MCF 10A (cell line): ENCODE results near the gene SYT2. TPM values are rescaled to one million over a fixed set of nuclear protein-coding genes. Genes with fewer than 3 reads are reported as not detected.

Source experiments
- BruUV-seq: library from RNA; stranded (reverse); fragments of 400-500 nt; replicated peaks from 2 replicates; lab custom pipeline; 2021; lab: Mats Ljungman, UMichigan
- CTCF ChIA-PET: fragments of 300-600 bp; sonication (Branson Sonifier 250); formaldehyde crosslinking; extraction: SDS; loops from one replicate; lab custom pipeline; 2021; ENCODE audit warnings: antibody characterized with exemption, inconsistent platforms; lab: Yijun Ruan, JAX
- POLR2A ChIA-PET: fragments of 300-600, 350-650 bp; sonication (Branson Sonifier 250); formaldehyde crosslinking; extraction: SDS; loops from one replicate; lab custom pipeline; 2020; ENCODE audit warnings: antibody characterized with exemption, inconsistent platforms; lab: Yijun Ruan, JAX
- DNase-seq: peaks from one replicate; pipeline ENCODE4 v3.0.0-alpha.2; 2018; ENCODE audit not compliant: unreplicated experiment
- H3K27ac Mint-ChIP-seq: one replicate; pipeline ENCODE4 v1.8.0; 2022; ENCODE audit warnings: mild to moderate bottlenecking, low read depth, mixed read lengths; ENCODE audit not compliant: unreplicated experiment
- H3K27me3 Mint-ChIP-seq: one replicate; pipeline ENCODE4 v1.8.0; 2022; ENCODE audit warnings: mixed read lengths; ENCODE audit not compliant: insufficient read depth, unreplicated experiment
- H3K36me3 Mint-ChIP-seq: one replicate; pipeline ENCODE4 v1.8.0; 2022; ENCODE audit warnings: mild to moderate bottlenecking, moderate library complexity, mixed read lengths; ENCODE audit not compliant: insufficient read depth, unreplicated experiment
- H3K4me1 Mint-ChIP-seq: one replicate; pipeline ENCODE4 v1.8.0; 2022; ENCODE audit warnings: mixed read lengths; ENCODE audit not compliant: insufficient read depth, unreplicated experiment
- H3K4me3 Mint-ChIP-seq: one replicate; pipeline ENCODE4 v1.8.0; 2022; ENCODE audit warnings: mild to moderate bottlenecking, moderate library complexity, mixed read lengths; ENCODE audit not compliant: unreplicated experiment
- H3K9me3 Mint-ChIP-seq: one replicate; pipeline ENCODE4 v1.8.0; 2022; ENCODE audit warnings: mixed read lengths; ENCODE audit not compliant: unreplicated experiment
- intact Hi-C: fragments of 100-400 bp; cut with micrococcal nuclease; formaldehyde crosslinking; loops from 2 replicates; pipeline ENCODE4 v1.14.1; 2022
- total RNA-seq: library from RNA; stranded (reverse); gene quantifications from 2 replicates; pipeline ENCODE4 v1.2.3, GENCODE V29; 2022
- TF ChIP-seq, protein P1 (sequence below): fragments of 200-600 bp; IDR thresholded peaks from one replicate; pipeline ENCODE4 v1.8.0; 2022; ENCODE audit warnings: antibody characterized with exemption, mild to moderate bottlenecking; ENCODE audit not compliant: unreplicated experiment

Gene SYT2
- total RNA-seq, 1 experiment from 2014 or later = not detected

DNA sequence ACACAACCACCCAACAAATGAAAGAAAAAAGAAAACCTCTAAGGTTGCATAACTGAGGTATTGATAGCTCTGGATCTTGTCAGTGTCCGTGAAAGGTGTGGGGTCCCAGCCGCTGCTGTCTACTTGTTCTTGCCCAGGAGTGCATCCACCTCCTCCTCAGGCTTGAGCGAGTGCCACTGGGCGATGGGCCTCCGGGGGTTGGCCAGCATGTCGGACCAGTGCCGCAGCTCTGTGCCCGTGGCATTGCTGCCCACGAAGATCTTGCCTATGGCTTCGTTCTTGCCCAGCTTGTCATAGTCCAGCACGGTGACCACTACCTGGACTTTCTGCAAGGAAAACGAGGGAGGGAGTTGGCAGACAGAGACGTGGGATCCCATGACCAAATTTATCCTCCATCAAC lies 113.6 kb downstream of the SYT2 start:
- no peak for DNase-seq
- H3K27ac Mint-ChIP-seq = no peak overlapping the region
- intact Hi-C loops = no loop called here
- ChIA-PET POLR2A (interaction anchor here (0.6 to 1.5 kb wide), 2 partner anchors 132 to 416 kb away, joined by 3 read pairs; no protein-coding TSS in a partner anchor), CTCF (interaction anchor here (0.6 to 1.2 kb wide), 4 partner anchors 17 to 213 kb away, joined by 3 to 6 read pairs (median 3); no protein-coding TSS in a partner anchor)
- no peak overlapping the region for H3K4me3 Mint-ChIP-seq
- no peaks in the 10 kb centered on the region for H3K9me3 Mint-ChIP-seq
- BruUV-seq = no TSS peak
- no peaks in the 10 kb centered on the region for H3K36me3 Mint-ChIP-seq
- TF ChIP-seq, protein P1, sequence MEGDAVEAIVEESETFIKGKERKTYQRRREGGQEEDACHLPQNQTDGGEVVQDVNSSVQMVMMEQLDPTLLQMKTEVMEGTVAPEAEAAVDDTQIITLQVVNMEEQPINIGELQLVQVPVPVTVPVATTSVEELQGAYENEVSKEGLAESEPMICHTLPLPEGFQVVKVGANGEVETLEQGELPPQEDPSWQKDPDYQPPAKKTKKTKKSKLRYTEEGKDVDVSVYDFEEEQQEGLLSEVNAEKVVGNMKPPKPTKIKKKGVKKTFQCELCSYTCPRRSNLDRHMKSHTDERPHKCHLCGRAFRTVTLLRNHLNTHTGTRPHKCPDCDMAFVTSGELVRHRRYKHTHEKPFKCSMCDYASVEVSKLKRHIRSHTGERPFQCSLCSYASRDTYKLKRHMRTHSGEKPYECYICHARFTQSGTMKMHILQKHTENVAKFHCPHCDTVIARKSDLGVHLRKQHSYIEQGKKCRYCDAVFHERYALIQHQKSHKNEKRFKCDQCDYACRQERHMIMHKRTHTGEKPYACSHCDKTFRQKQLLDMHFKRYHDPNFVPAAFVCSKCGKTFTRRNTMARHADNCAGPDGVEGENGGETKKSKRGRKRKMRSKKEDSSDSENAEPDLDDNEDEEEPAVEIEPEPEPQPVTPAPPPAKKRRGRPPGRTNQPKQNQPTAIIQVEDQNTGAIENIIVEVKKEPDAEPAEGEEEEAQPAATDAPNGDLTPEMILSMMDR = no peak
- peaks cover 30% of the 10 kb centered on the region for H3K4me1 Mint-ChIP-seq
- H3K27me3 Mint-ChIP-seq = no peaks in the 10 kb centered on the region

DNA sequence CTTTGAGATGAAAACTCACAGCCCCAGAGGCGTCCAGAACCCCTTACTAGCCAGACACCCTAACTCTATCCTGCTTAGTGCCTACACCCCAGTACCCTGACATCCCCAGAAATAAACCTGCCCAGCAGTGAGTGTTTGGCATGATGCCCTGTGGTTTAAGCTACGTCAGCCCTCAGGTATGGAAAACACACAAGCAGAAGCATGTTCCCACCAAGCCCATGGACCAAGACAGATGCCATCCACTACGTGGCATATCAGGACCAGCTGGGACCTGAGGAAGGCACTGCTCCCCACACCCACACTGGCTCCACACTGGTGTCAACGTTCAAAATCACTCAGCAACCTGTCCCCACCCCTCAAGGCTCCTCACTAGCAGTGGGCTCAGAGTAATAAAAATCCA lies 116.4 kb downstream of the SYT2 start:
- no peaks in the 10 kb centered on the region for H3K27me3 Mint-ChIP-seq
- BruUV-seq = no TSS peak
- intact Hi-C loops = no loop called here

DNA sequence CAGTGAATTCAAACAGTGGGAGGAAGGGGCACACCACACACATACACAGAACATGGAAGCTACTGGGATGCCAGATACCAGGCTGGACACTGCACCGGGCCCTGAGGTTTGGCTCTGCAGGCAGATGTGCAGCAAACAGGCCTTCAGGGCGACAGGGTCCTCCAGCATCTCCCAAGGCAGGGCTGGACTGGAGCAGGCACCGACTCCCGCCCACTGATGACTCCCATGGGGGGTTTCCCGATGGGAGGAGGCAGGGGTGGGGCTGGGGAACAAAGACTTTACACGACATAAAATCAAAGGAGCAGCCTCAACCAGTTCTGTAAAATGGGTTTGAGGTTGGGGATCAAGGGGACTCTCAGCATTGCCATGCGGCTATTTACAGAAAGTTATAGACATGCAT lies 118.1 kb downstream of the SYT2 start:
- H3K27ac Mint-ChIP-seq = no peak overlapping the region
- ChIA-PET CTCF (interaction anchor here (0.6 kb wide), 1 partner anchor 55 kb away, joined by 4 read pairs; no protein-coding TSS in a partner anchor), POLR2A (interaction anchor here (9.3 kb wide), 1 partner anchor 14 kb away, joined by 146 read pairs; no protein-coding TSS in a partner anchor)
- no TSS peak for BruUV-seq
- no peak for DNase-seq
- TF ChIP-seq, protein P1 = no peak
- no peaks in the 10 kb centered on the region for H3K27me3 Mint-ChIP-seq
- H3K4me3 Mint-ChIP-seq = no peak overlapping the region
- H3K4me1 Mint-ChIP-seq = peaks cover 73% of the 10 kb centered on the region
- H3K9me3 Mint-ChIP-seq = no peaks in the 10 kb centered on the region
- intact Hi-C loops = no loop called here
- H3K36me3 Mint-ChIP-seq = no peaks in the 10 kb centered on the region

More for the DNA sequence above, 116.4 kb downstream of the SYT2 start:
- Mint-ChIP-seq H3K4me3 (no peak overlapping the region), H3K27ac (peak overlapping the region; percentile 80), H3K36me3 (no peaks in the 10 kb centered on the region), H3K4me1 (peaks cover 56% of the 10 kb centered on the region), H3K9me3 (no peaks in the 10 kb centered on the region)
- DNase-seq = peak; percentile 93
- CTCF ChIA-PET = interaction anchor here (0.6 to 1.3 kb wide), 6 partner anchors 21 to 492 kb away, joined by 3 to 6 read pairs (median 4); no protein-coding TSS in a partner anchor
- POLR2A ChIA-PET = interaction anchor here (0.6 to 9.3 kb wide), 8 partner anchors 16 to 401 kb away, joined by 3 to 146 read pairs (median 3); no protein-coding TSS in a partner anchor
- TF ChIP-seq, protein P1 = no peak

DNA sequence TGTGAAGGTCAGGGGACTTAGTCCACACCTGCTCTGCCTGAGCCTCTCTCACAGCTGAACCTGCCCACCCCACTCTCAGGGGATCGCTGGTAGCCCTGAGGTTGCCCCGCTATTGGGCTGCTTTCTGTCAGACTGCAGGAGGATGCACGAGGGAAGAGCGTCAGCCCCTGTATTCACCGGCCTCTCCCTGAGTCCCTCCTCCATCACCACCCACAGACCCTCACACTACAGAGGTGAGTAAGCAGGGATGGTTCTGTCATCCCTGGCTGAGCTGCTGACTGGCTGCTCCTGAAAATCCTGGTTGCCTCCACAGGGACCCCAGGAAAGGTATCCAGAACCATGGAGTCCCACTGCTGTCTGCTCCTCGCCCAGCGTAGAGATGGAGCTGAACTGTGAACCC lies 118.7 kb downstream of the SYT2 start:
- DNase-seq = no peak
- no peaks in the 10 kb centered on the region for H3K27me3 Mint-ChIP-seq
- no peaks in the 10 kb centered on the region for H3K36me3 Mint-ChIP-seq
- no TSS peak for BruUV-seq
- intact Hi-C loops = no loop called here
- TF ChIP-seq, protein P1 = no peak
- H3K4me1 Mint-ChIP-seq = peaks cover 79% of the 10 kb centered on the region
- POLR2A ChIA-PET = interaction anchor here (9.3 kb wide), 1 partner anchor 14 kb away, joined by 146 read pairs; no protein-coding TSS in a partner anchor
- H3K9me3 Mint-ChIP-seq = no peaks in the 10 kb centered on the region
- CTCF ChIA-PET = interaction anchor here (0.6 to 3.6 kb wide), 3 partner anchors 9 to 55 kb away, joined by 3 to 25 read pairs (median 4); no protein-coding TSS in a partner anchor
- H3K4me3 Mint-ChIP-seq = no peak overlapping the region
- H3K27ac Mint-ChIP-seq = peak overlapping the region; percentile 91
